ENCODE measurements around the gene P2RY1. TPM values are rescaled to one million over a fixed set of nuclear protein-coding genes. Genes with fewer than 3 reads are reported as not detected.
"Not testable (repeated sequence)": the region's sequence is repeated elsewhere in the genome, so short reads cannot be mapped to it uniquely, and the experiment has no call there.

The P2RY1 gene
- total and polyA plus RNA-seq, 10 donors: 0.39 to 12.8 (median 5.2) TPM

DNA sequence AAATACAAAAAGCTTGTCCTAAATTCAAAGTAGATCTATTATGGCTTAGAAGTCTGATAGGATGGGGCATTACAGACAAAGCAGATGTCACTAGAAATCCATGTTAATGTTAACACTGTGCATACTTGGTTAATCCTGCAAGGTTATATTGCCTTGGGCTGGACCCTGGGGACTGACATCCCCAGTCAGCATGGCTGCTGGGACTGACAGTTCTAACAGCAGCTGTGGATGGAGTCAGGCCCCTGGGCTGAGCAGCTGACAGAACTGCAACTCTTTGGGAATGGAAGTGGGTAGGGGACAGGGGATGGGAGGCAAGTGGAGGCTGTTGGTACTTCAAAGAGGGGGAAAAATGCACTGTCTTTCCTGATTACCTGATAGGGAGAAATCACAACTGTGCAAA lies 7.5 kb downstream of the P2RY1 start:
- intact Hi-C loops (cut with DNase I; ENCODE audit: low total_unique reads): no loop called here
- TF ChIP-seq, protein P1, sequence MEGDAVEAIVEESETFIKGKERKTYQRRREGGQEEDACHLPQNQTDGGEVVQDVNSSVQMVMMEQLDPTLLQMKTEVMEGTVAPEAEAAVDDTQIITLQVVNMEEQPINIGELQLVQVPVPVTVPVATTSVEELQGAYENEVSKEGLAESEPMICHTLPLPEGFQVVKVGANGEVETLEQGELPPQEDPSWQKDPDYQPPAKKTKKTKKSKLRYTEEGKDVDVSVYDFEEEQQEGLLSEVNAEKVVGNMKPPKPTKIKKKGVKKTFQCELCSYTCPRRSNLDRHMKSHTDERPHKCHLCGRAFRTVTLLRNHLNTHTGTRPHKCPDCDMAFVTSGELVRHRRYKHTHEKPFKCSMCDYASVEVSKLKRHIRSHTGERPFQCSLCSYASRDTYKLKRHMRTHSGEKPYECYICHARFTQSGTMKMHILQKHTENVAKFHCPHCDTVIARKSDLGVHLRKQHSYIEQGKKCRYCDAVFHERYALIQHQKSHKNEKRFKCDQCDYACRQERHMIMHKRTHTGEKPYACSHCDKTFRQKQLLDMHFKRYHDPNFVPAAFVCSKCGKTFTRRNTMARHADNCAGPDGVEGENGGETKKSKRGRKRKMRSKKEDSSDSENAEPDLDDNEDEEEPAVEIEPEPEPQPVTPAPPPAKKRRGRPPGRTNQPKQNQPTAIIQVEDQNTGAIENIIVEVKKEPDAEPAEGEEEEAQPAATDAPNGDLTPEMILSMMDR (IDR thresholded peaks at IDR 0.05 in 8 of 11, conservative IDR thresholded peaks at IDR 0.05 in 3 of 11): no peak
- TF ChIP-seq POLR2A (IDR thresholded peaks at IDR 0.05) (no peak), POLR2AphosphoS5 (IDR thresholded peaks at IDR 0.05) (no peak)

DNA sequence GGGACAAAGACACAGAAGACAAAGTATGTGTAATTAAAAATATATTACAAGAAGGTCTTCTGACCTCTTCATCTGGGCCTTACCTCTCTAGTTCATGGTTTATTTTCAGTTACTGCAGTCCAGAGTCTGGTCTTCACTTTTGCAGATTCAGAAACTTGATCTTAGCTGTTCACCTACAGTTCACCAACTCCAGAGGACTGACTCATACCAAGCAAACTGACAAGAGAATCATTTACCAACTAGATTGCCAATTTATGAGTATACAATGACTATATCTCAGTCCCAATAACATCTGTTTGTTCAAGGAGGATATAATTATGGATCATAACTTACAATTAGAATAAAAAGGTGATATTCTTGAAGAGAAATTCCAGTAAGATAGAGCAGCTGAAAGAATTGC lies 9.0 kb downstream of the P2RY1 start:
- Histone ChIP-seq H3K27ac (no peak overlapping the region), H3K4me3 (no peak overlapping the region), H3K9me3 (peaks cover 0 to 23% (median 18%) of the 10 kb centered on the region in 8 donors), H3K27me3 (replicated peaks in 1 of 7) (no peaks in the 10 kb centered on the region), H3K36me3 (no peaks in the 10 kb centered on the region), H3K4me1 (no peaks in the 10 kb centered on the region)
- intact Hi-C loops (cut with DNase I; ENCODE audit: low total_unique reads): no loop called here
- DNase-seq: no peak
- TF ChIP-seq POLR2A (IDR thresholded peaks at IDR 0.05): no peak
- no peak for TF ChIP-seq POLR2AphosphoS5 (IDR thresholded peaks at IDR 0.05)
- TF ChIP-seq, protein P1 (IDR thresholded peaks at IDR 0.05 in 8 of 11, conservative IDR thresholded peaks at IDR 0.05 in 3 of 11): no peak

More for the DNA sequence above, 7.5 kb downstream of the P2RY1 start:
- H3K27ac ChIP-seq: no peak overlapping the region
- H3K36me3 ChIP-seq: no peaks in the 10 kb centered on the region
- no peak for DNase-seq
- H3K9me3 ChIP-seq: peaks cover 0 to 17% (median 13%) of the 10 kb centered on the region in 8 donors
- H3K4me1 ChIP-seq: no peaks in the 10 kb centered on the region
- H3K27me3 ChIP-seq (replicated peaks in 1 of 7): no peaks in the 10 kb centered on the region
- no peak overlapping the region for H3K4me3 ChIP-seq

DNA sequence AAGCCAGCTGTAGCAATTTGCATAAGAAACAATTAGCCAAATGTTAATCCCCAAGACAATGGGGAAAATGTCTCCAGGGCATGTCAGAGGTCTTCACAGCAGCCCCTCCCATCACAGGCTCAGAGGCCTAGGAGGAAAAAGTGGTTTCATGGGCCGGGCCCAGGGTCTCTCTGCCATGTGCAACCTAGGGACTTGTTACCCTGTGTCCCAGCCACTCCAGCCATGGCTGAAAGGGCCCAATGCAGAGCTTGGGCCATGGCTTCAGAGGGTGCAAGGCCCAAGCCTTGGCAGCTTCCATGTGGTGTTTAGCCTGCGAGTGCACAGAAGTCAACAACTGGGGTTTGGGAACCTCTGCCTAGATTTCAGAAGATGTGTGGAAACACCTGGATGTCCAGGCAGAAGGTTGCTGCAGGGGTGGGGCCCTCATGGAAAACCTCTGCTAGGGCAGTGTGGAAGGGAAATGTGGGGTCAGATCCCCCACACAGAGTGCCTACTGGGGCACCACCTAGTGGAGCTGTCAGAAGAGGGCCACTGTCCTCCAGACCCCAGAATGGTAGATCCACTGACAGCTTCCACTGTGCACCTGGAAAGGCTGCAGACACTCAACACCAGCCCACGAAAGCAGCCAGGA lies 11.8 kb downstream of the P2RY1 start:
- H3K4me1 ChIP-seq; H3K27me3 ChIP-seq (replicated peaks in 1 of 7); H3K36me3 ChIP-seq; intact Hi-C loops (cut with DNase I; ENCODE audit: low total_unique reads); DNase-seq; H3K4me3 ChIP-seq; H3K27ac ChIP-seq: not testable (repeated sequence)
- 78 to 100% (median 90%) methylated on average over 2 to 3 of the region's 3 CpGs for WGBS, 5 donors
- peaks cover 0 to 23% (median 18%) of the 10 kb centered on the region in 8 donors for H3K9me3 ChIP-seq

DNA sequence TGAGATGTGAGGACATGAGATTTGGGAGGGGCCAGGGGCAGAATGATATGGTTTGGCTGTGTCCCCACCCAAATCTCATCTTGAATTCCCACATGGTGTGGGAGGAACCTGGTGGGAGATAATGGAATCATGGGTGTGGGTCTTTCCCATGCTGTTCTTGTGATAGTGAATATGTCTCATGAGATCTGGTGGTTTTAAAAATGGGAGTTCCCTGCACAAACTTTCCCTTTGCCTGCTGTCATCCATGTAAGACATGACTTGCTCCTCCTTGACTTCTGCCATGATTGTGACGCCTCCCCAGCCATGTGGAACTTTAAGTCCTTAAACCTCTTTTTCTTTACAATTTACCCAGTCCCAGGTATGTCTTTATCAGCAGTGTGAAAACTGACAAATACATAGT lies 12.7 kb downstream of the P2RY1 start:
- 83 to 90% (median 85%) methylated on average over 1 of the region's 1 CpG for WGBS, 5 donors
- H3K27me3 ChIP-seq (replicated peaks in 1 of 7); intact Hi-C loops (cut with DNase I; ENCODE audit: low total_unique reads); H3K36me3 ChIP-seq; H3K4me3 ChIP-seq; H3K27ac ChIP-seq; DNase-seq; H3K4me1 ChIP-seq: not testable (repeated sequence)
- peaks cover 0 to 23% (median 18%) of the 10 kb centered on the region in 8 donors for H3K9me3 ChIP-seq

DNA sequence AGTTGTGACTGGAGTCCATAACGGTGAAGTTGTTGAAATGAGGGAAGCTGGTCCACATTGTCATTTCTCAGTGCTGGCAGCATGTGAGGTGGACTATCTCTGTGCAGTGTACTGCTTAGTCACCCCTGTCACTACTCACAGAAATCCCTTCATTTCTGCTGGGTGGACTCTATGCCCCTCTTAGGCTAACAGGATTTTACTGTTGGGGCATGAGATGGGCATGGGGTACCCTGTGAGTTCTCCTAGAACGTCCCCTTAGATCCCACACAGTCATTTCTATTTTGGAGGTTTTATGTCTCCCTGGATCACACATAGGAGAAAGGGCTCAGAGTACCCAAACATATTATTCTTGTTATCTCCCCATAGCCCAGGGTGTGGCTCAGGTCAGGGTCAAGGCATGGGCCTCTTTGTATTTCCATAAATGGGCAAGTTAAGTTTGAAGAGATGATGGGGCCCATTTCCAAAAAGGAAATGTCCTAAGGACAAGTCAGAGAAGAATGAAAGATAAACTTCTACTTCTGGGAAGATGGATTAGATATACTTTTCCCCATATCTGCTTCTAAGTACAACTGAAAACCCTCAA lies 15.2 kb downstream of the P2RY1 start:
- Histone ChIP-seq H3K36me3 (no peaks in the 10 kb centered on the region), H3K4me3 (no peak overlapping the region), H3K27ac (no peak overlapping the region), H3K27me3 (replicated peaks in 1 of 7) (no peaks in the 10 kb centered on the region), H3K9me3 (peaks cover 0 to 23% (median 18%) of the 10 kb centered on the region in 8 donors), H3K4me1 (no peaks in the 10 kb centered on the region)
- intact Hi-C loops (cut with DNase I; ENCODE audit: low total_unique reads): no loop called here
- TF ChIP-seq, protein P1 (IDR thresholded peaks at IDR 0.05 in 8 of 11, conservative IDR thresholded peaks at IDR 0.05 in 3 of 11): no peak
- TF ChIP-seq POLR2A (IDR thresholded peaks at IDR 0.05) (no peak), POLR2AphosphoS5 (IDR thresholded peaks at IDR 0.05) (no peak)
- no peak for DNase-seq
- WGBS, 5 donors: 78 to 94% (median 93%) methylated on average over 2 of the region's 2 CpGs

All from spleen (tissue), 11 donors.